Fibroblast of pulmonary artery (primary cell): Measurements from ENCODE around the gene ACVR1.
A peak's percentile ranks its signal among the peaks of the same experiment; 100 is the strongest.

Experiments used
- DNase-seq: peaks from one replicate; pipeline ENCODE4 v3.0.0-alpha.2; 2010; ENCODE audit warnings: low read depth
- H3K4me3 ChIP-seq: replicated peaks from 2 replicates; pipeline ENCODE4 v1.5.1; 2011; ENCODE audit warnings: low read depth, mild to moderate bottlenecking, control low read depth, low read length, moderate library complexity
- CTCF ChIP-seq: IDR thresholded peaks from 2 replicates; pipeline ENCODE4 v1.5.1; 2011; ENCODE audit warnings: mild to moderate bottlenecking, control low read depth, low read length, inconsistent platforms; ENCODE audit errors: missing control alignments

ACVR1 gene

GRCh38 chr2:157897106-157897971, 21.2 kb upstream of the ACVR1 start:
- TF ChIP-seq CTCF = no peak
- no peak overlapping the region for H3K4me3 ChIP-seq
- DNase-seq = no peak

GRCh38 chr2:157895531-157895930, 19.4 kb upstream of the ACVR1 start:
- no peak for DNase-seq
- no peak overlapping the region for H3K4me3 ChIP-seq
- TF ChIP-seq CTCF = no peak

- TF ChIP-seq CTCF = no peak
- DNase-seq = peak; percentile 68
- H3K4me3 ChIP-seq = no peak overlapping the region
Measured at GRCh38 chr2:157894694-157895435, 18.7 kb upstream of the ACVR1 start.

- H3K4me3 ChIP-seq = no peak overlapping the region
- TF ChIP-seq CTCF = no peak
- DNase-seq = no peak
Measured at GRCh38 chr2:157893611-157894010, 17.5 kb upstream of the ACVR1 start.

GRCh38 chr2:157891643-157892041, 15.5 kb upstream of the ACVR1 start:
- no peak for DNase-seq
- no peak for TF ChIP-seq CTCF
- no peak overlapping the region for H3K4me3 ChIP-seq

GRCh38 chr2:157890969-157891642, 15.0 kb upstream of the ACVR1 start:
- H3K4me3 ChIP-seq = no peak overlapping the region

More at GRCh38 chr2:157890969-157891642, 15.0 kb upstream of the ACVR1 start:
- no peak for TF ChIP-seq CTCF
- DNase-seq = no peak
